Neural cell (in vitro differentiated cells): Measurements from ENCODE around the gene ZNF775.

Experiments
- EP300 ChIP-seq: fragments of 450-650 bp; conservative IDR thresholded peaks from 2 replicates; pipeline ENCODE4 v1.6.1; 2014; ENCODE audit warnings: antibody characterized with exemption, mild to moderate bottlenecking, moderate library complexity; ENCODE audit not compliant: poor library complexity, severe bottlenecking
- EZH2 ChIP-seq: fragments of 200-600, 300-800 bp; shearing (Covaris generic), sonication (generic); IDR thresholded peaks from 2 replicates; pipeline ENCODE4 v1.6.1; 2014; ENCODE audit warnings: antibody characterized with exemption, low read length, borderline replicate concordance, mild to moderate bottlenecking; ENCODE audit not compliant: insufficient read depth, poor library complexity, severe bottlenecking
- POLR2AphosphoS5 ChIP-seq: IDR thresholded peaks from 2 replicates; pipeline ENCODE4 v1.6.1; 2012
- RAD21 ChIP-seq: fragments of 450-650 bp; conservative IDR thresholded peaks from 2 replicates; pipeline ENCODE4 v1.6.1; 2014; ENCODE audit warnings: antibody characterized with exemption, mild to moderate bottlenecking, moderate library complexity
- TF ChIP-seq, protein P1 (sequence below): fragments of 450-650 bp; IDR thresholded peaks from 2 replicates; pipeline ENCODE4 v1.5.1; 2014; ENCODE audit warnings: antibody characterized with exemption, mild to moderate bottlenecking, moderate library complexity; ENCODE audit not compliant: poor library complexity, severe bottlenecking

DNA sequence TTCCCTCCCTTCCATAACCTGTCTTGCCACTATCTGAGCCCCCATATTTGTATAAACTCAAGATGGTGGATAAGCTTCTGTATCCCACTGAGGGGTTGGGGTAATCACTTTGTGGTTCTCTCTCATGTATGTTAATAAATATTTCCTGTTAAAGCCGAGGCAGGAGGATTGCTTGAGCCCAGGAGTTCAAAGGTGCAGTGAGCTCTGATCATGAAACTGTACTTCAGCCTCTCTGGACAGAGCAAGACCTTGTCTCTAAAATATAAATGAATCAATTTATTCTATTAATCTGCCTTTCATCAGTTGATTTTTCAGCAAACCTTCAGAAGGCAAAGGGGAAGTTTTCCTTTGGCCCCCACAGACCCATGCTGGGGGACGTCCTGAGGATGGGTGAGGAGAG is 35.9 kb upstream of the ZNF775 start:
- TF ChIP-seq, protein P1, sequence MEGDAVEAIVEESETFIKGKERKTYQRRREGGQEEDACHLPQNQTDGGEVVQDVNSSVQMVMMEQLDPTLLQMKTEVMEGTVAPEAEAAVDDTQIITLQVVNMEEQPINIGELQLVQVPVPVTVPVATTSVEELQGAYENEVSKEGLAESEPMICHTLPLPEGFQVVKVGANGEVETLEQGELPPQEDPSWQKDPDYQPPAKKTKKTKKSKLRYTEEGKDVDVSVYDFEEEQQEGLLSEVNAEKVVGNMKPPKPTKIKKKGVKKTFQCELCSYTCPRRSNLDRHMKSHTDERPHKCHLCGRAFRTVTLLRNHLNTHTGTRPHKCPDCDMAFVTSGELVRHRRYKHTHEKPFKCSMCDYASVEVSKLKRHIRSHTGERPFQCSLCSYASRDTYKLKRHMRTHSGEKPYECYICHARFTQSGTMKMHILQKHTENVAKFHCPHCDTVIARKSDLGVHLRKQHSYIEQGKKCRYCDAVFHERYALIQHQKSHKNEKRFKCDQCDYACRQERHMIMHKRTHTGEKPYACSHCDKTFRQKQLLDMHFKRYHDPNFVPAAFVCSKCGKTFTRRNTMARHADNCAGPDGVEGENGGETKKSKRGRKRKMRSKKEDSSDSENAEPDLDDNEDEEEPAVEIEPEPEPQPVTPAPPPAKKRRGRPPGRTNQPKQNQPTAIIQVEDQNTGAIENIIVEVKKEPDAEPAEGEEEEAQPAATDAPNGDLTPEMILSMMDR = no peak
- TF ChIP-seq EZH2 (no peak), POLR2AphosphoS5 (no peak), RAD21 (no peak), EP300 (no peak)
